ENCODE results near the gene CMTM1.

DNA sequence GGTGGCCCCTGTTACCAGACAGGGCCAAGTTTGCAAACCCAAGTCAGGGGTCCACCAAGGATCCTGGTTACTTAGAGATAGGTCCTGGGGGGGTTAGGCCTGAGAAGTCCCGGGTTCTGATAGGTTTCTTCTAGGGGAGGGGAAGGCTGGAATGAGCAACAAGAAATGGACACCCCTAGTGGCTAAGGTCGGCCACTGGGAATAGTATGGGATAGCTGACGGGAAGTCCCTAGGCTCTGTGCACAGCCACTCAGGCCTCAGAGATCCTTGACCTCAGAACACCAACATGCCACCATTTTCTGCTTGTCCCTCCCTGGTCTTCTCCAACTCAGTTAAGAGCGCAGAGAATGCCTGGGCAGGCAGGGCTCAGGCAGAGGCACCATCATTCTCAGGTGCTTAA lies 29.7 kb upstream of the CMTM1 start:
- TF ChIP-seq POLR2A (IDR thresholded peaks at IDR 0.05) = no peak
- TF ChIP-seq, protein P1, sequence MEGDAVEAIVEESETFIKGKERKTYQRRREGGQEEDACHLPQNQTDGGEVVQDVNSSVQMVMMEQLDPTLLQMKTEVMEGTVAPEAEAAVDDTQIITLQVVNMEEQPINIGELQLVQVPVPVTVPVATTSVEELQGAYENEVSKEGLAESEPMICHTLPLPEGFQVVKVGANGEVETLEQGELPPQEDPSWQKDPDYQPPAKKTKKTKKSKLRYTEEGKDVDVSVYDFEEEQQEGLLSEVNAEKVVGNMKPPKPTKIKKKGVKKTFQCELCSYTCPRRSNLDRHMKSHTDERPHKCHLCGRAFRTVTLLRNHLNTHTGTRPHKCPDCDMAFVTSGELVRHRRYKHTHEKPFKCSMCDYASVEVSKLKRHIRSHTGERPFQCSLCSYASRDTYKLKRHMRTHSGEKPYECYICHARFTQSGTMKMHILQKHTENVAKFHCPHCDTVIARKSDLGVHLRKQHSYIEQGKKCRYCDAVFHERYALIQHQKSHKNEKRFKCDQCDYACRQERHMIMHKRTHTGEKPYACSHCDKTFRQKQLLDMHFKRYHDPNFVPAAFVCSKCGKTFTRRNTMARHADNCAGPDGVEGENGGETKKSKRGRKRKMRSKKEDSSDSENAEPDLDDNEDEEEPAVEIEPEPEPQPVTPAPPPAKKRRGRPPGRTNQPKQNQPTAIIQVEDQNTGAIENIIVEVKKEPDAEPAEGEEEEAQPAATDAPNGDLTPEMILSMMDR (IDR thresholded peaks at IDR 0.05) = no peak

Data from heart left ventricle (tissue), 13 donors.